ENCODE data around the gene PLCB4.

PLCB4 gene

DNA sequence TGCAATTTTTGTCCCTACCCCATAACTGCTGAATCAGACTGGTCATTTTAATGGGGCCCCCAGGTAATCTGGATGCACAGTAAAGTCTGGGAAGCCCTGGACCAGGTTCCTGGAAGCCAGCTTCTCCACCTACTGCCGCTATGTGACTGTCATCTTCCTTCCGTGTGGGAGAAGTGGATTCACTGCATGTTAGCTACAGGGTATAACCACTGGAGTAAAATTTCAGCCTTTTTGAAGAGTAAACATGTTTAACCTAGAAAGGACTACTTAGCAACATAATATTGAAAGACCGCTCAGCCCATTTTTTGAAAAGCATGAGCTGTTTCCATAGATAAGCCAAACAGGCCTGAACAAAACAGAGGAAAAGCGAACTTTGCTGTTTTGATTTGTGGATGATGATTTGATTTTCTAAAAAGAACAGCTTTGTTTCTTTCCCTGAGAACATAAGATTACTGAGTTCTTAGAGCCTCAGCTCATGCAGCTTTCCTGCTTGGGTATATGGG lies 208.1 kb downstream of the PLCB4 start:
- no peak for DNase-seq (ENCODE audit: low read depth in 1 of 2, low spot score in 1 of 2)
- H3K27me3 ChIP-seq (ENCODE audit: insufficient read depth, poor library complexity, severe bottlenecking), result no peaks in the 10 kb centered on the region
- no peak overlapping the region for H3K27ac ChIP-seq (replicated peaks)
- H3K4me3 ChIP-seq (replicated peaks; ENCODE audit: insufficient read depth, low read length), result no peak overlapping the region
- TF ChIP-seq, protein P1, sequence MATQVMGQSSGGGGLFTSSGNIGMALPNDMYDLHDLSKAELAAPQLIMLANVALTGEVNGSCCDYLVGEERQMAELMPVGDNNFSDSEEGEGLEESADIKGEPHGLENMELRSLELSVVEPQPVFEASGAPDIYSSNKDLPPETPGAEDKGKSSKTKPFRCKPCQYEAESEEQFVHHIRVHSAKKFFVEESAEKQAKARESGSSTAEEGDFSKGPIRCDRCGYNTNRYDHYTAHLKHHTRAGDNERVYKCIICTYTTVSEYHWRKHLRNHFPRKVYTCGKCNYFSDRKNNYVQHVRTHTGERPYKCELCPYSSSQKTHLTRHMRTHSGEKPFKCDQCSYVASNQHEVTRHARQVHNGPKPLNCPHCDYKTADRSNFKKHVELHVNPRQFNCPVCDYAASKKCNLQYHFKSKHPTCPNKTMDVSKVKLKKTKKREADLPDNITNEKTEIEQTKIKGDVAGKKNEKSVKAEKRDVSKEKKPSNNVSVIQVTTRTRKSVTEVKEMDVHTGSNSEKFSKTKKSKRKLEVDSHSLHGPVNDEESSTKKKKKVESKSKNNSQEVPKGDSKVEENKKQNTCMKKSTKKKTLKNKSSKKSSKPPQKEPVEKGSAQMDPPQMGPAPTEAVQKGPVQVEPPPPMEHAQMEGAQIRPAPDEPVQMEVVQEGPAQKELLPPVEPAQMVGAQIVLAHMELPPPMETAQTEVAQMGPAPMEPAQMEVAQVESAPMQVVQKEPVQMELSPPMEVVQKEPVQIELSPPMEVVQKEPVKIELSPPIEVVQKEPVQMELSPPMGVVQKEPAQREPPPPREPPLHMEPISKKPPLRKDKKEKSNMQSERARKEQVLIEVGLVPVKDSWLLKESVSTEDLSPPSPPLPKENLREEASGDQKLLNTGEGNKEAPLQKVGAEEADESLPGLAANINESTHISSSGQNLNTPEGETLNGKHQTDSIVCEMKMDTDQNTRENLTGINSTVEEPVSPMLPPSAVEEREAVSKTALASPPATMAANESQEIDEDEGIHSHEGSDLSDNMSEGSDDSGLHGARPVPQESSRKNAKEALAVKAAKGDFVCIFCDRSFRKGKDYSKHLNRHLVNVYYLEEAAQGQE (IDR thresholded peaks at IDR 0.05; ENCODE audit: insufficient replicate concordance, low read depth), result no peak
- TF ChIP-seq POLR2AphosphoS5 (IDR thresholded peaks at IDR 0.05; ENCODE audit: low read depth) (no peak), GABPA (IDR thresholded peaks at IDR 0.05; ENCODE audit: low read depth) (no peak), SPI1 (IDR thresholded peaks at IDR 0.05; ENCODE audit: borderline replicate concordance, low read depth) (no peak)
- TF ChIP-seq, protein P2, sequence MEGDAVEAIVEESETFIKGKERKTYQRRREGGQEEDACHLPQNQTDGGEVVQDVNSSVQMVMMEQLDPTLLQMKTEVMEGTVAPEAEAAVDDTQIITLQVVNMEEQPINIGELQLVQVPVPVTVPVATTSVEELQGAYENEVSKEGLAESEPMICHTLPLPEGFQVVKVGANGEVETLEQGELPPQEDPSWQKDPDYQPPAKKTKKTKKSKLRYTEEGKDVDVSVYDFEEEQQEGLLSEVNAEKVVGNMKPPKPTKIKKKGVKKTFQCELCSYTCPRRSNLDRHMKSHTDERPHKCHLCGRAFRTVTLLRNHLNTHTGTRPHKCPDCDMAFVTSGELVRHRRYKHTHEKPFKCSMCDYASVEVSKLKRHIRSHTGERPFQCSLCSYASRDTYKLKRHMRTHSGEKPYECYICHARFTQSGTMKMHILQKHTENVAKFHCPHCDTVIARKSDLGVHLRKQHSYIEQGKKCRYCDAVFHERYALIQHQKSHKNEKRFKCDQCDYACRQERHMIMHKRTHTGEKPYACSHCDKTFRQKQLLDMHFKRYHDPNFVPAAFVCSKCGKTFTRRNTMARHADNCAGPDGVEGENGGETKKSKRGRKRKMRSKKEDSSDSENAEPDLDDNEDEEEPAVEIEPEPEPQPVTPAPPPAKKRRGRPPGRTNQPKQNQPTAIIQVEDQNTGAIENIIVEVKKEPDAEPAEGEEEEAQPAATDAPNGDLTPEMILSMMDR (IDR thresholded peaks at IDR 0.05; ENCODE audit: insufficient read depth, low read length), result no peak

DNA sequence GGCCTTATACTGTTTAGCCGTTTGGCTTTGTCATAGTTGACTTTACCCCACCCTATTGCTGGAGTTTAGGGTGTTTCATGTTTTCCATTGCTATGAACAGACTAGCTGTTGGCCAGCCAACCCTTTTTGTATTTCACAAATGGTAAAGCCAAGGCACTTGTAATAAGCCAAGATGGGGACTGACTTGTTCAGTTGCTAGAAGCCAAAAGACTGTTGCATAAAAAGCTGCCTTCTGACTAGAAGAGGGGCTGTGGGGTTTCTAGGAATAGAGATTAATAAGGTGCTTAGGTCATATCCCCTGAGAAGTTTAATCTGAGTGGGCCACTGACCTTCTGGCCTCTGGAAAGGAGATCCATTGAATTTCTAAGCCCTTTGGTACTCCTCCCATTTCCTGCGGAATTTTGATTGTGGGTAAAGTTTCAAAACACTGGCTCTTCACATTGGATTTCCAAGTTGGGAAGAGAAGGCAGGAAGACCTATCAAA lies 211.1 kb downstream of the PLCB4 start:
- TF ChIP-seq, protein P2 (IDR thresholded peaks at IDR 0.05; ENCODE audit: insufficient read depth, low read length), result no peak
- no peak for TF ChIP-seq POLR2AphosphoS5 (IDR thresholded peaks at IDR 0.05; ENCODE audit: low read depth)
- no peak for TF ChIP-seq SPI1 (IDR thresholded peaks at IDR 0.05; ENCODE audit: borderline replicate concordance, low read depth)
- TF ChIP-seq, protein P1 (IDR thresholded peaks at IDR 0.05; ENCODE audit: insufficient replicate concordance, low read depth), result no peak
- no peak for TF ChIP-seq GABPA (IDR thresholded peaks at IDR 0.05; ENCODE audit: low read depth)
- Histone ChIP-seq H3K27me3 (ENCODE audit: insufficient read depth, poor library complexity, severe bottlenecking) (no peaks in the 10 kb centered on the region), H3K4me3 (replicated peaks; ENCODE audit: insufficient read depth, low read length) (no peak overlapping the region), H3K27ac (replicated peaks) (no peak overlapping the region)
- no peak for DNase-seq (ENCODE audit: low read depth in 1 of 2, low spot score in 1 of 2)

DNA sequence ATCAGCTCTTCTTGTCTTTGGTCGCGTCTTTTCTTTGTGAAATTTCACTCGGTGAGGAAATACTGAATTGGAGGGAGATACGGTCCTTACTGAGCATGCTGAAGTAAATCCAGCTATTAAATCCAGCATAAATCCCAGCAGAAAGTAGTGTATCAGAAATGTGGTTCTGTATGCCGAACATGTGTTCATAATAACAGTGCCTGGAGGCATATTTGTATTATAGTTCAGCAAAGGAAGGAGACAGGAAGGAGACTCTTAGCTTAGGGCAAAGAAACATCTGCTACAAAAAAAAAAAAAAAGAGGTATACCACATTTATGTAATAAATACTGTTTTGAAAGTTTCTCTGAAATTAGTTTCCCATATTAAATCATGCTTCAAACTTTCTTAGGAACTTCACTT lies 211.8 kb downstream of the PLCB4 start:
- no peak for DNase-seq (ENCODE audit: low read depth in 1 of 2, low spot score in 1 of 2)
- H3K27me3 ChIP-seq (ENCODE audit: insufficient read depth, poor library complexity, severe bottlenecking), result no peaks in the 10 kb centered on the region
- TF ChIP-seq, protein P1 (IDR thresholded peaks at IDR 0.05; ENCODE audit: insufficient replicate concordance, low read depth), result no peak
- TF ChIP-seq SPI1 (IDR thresholded peaks at IDR 0.05; ENCODE audit: borderline replicate concordance, low read depth) (no peak), GABPA (IDR thresholded peaks at IDR 0.05; ENCODE audit: low read depth) (no peak), POLR2AphosphoS5 (IDR thresholded peaks at IDR 0.05; ENCODE audit: low read depth) (no peak)
- TF ChIP-seq, protein P2 (IDR thresholded peaks at IDR 0.05; ENCODE audit: insufficient read depth, low read length), result no peak
- H3K27ac ChIP-seq (replicated peaks), result no peak overlapping the region
- no peak overlapping the region for H3K4me3 ChIP-seq (replicated peaks; ENCODE audit: insufficient read depth, low read length)
